PC-3 (cell line): ENCODE results near the gene WNT7B. TPM values are rescaled to one million over a fixed set of nuclear protein-coding genes. Genes with fewer than 3 reads are reported as not detected.

Experiments used
- ATAC-seq: fragments of 200-7000 bp; cut with Tn5 transposase; 2 replicates; pipeline ENCODE4 v1.9.1; 2020; ENCODE audit warnings: mild to moderate bottlenecking, moderate library complexity
- BruUV-seq: library from RNA; stranded (reverse); fragments of 400-500 nt; replicated peaks from 2 replicates; lab custom pipeline; 2021; lab: Mats Ljungman, UMichigan
- CTCF ChIA-PET: fragments of 300-600 bp; sonication (Branson Sonifier 250); formaldehyde crosslinking; loops from one replicate; lab custom pipeline; 2022; ENCODE audit warnings: antibody characterized with exemption; lab: Charles Lee
- POLR2A ChIA-PET: fragments of 300-600 bp; sonication (Branson Sonifier 250); formaldehyde crosslinking; loops from one replicate; lab custom pipeline; 2022; ENCODE audit warnings: antibody characterized with exemption; ENCODE audit not compliant: unreplicated experiment; lab: Charles Lee
- DNase-seq: peaks from one replicate; pipeline ENCODE4 v3.0.0-alpha.2; 2015
- H2AFZ ChIP-seq: fragments of 300-600 bp; sonication (generic); 2 replicates; pipeline ENCODE4 v1.6.0; 2016; ENCODE audit warnings: antibody characterized with exemption, low read length
- H3F3A ChIP-seq: fragments of 300-600 bp; sonication (generic); one replicate; pipeline ENCODE4 v1.6.0; 2017; ENCODE audit warnings: antibody characterized with exemption, low read length, control low read depth, mild to moderate bottlenecking; ENCODE audit not compliant: unreplicated experiment
- H3K27ac ChIP-seq: fragments of 300-600 bp; sonication (generic); 2 replicates; pipeline ENCODE4 v1.5.1; 2016; ENCODE audit warnings: mild to moderate bottlenecking, low read length
- H3K27me3 ChIP-seq: fragments of 300-600 bp; sonication (generic); 2 replicates; pipeline ENCODE4 v1.6.1; 2016; ENCODE audit warnings: low read length, mixed read lengths
- H3K36me3 ChIP-seq: fragments of 300-600 bp; sonication (generic); 2 replicates; pipeline ENCODE4 v1.6.1; 2016; ENCODE audit warnings: low read depth, mixed run types, low read length, mixed read lengths
- H3K4me1 ChIP-seq: fragments of 300-600 bp; sonication (generic); 2 replicates; pipeline ENCODE4 v1.5.1; 2016; ENCODE audit warnings: low read length; ENCODE audit not compliant: insufficient read depth
- H3K4me2 ChIP-seq: fragments of 300-600 bp; sonication (generic); 2 replicates; pipeline ENCODE4 v1.6.0; 2016; ENCODE audit warnings: low read length
- H3K4me3 ChIP-seq: fragments of 300-600 bp; sonication (generic); 2 replicates; pipeline ENCODE4 v1.5.1; 2016; ENCODE audit warnings: mild to moderate bottlenecking, low read length, mixed read lengths
- H3K79me2 ChIP-seq: fragments of 300-600 bp; sonication (generic); 2 replicates; pipeline ENCODE4 v1.6.1; 2017; ENCODE audit warnings: low read length, mixed read lengths
- H3K9ac ChIP-seq: fragments of 300-600 bp; sonication (generic); 2 replicates; pipeline ENCODE4 v1.6.0; 2016; ENCODE audit warnings: mild to moderate bottlenecking, low read length
- H3K9me2 ChIP-seq: fragments of 300-600 bp; sonication (generic); replicated peaks from 2 replicates; pipeline ENCODE4 v1.6.1; 2016; ENCODE audit warnings: mixed run types, low read length, mixed read lengths
- H3K9me3 ChIP-seq: fragments of 300-600 bp; sonication (generic); 2 replicates; pipeline ENCODE4 v1.6.1; 2016; ENCODE audit warnings: low read length, mixed read lengths
- H4K20me1 ChIP-seq: fragments of 300-600 bp; sonication (generic); 2 replicates; pipeline ENCODE4 v1.6.1; 2016; ENCODE audit warnings: low read length, mixed read lengths
- CTCF ChIP-seq: fragments of 300-600 bp; sonication (generic); conservative IDR thresholded peaks from 2 replicates; pipeline ENCODE4 v1.5.1; 2017; ENCODE audit warnings: antibody characterized with exemption, low read depth, mild to moderate bottlenecking, low read length
- EZH2 ChIP-seq: fragments of 300-600 bp; sonication (generic); IDR thresholded peaks from one replicate; pipeline ENCODE4 v1.6.1; 2017; ENCODE audit warnings: antibody characterized with exemption, mild to moderate bottlenecking, low read length; ENCODE audit not compliant: unreplicated experiment
- EZH2phosphoT487 ChIP-seq: fragments of 300-600 bp; sonication (generic); IDR thresholded peaks from 2 replicates; pipeline ENCODE4 v1.6.1; 2018; ENCODE audit warnings: mild to moderate bottlenecking, antibody characterized with exemption, low read length, borderline replicate concordance
- intact Hi-C: fragments of 100-400 bp; cut with micrococcal nuclease; formaldehyde crosslinking; loops from 2 replicates; pipeline ENCODE4 v1.9.0; 2023
- total RNA-seq: library from RNA; depleted of rRNA; stranded (reverse); fragments of >200 nt; gene quantifications from 2 replicates; pipeline ENCODE4 v1.2.3, GENCODE V29; 2014

Gene WNT7B
- total RNA-seq, 1 experiment from 2014 or later: 42.0 TPM

GRCh38 chr22:45995405-45996101 lies 18.6 kb upstream of the WNT7B start:
- Histone ChIP-seq H3K4me1 (peaks cover 17% of the 10 kb centered on the region), H3K9ac (no peak overlapping the region), H3K79me2 (no peaks in the 10 kb centered on the region), H3K27me3 (no peaks in the 10 kb centered on the region), H3K36me3 (no peaks in the 10 kb centered on the region; the same call in 1 of the 2 replicates), H4K20me1 (no peaks in the 10 kb centered on the region), H3K4me3 (no peak overlapping the region), H3F3A (no peaks in the 10 kb centered on the region), H3K9me2 (no peaks in the 10 kb centered on the region), H3K4me2 (no peak overlapping the region), H3K9me3 (no peaks in the 10 kb centered on the region), H3K27ac (no peak overlapping the region), H2AFZ (no peak overlapping the region)
- no TSS peak for BruUV-seq
- DNase-seq: no peak
- CTCF ChIA-PET: interaction anchor here (0.5 kb wide), 1 partner anchor 320 kb away, joined by 3 read pairs; no protein-coding TSS in a partner anchor
- intact Hi-C loops: loop anchor here (10.0 kb wide), 1 partner anchor 319 kb away; no protein-coding TSS in a partner anchor
- POLR2A ChIA-PET: no interaction called here
- no peak for ATAC-seq
- TF ChIP-seq EZH2phosphoT487 (no peak), EZH2 (no peak), CTCF (no peak)

- Histone ChIP-seq H2AFZ (0 out of 2 replicates have a peak overlapping the region, but pooled peaks have one; percentile 22), H3K9me3 (no peaks in the 10 kb centered on the region), H3K36me3 (no peaks in the 10 kb centered on the region; the same call in 1 of the 2 replicates), H3K9ac (no peak overlapping the region), H4K20me1 (no peaks in the 10 kb centered on the region), H3K79me2 (no peaks in the 10 kb centered on the region), H3K27me3 (no peaks in the 10 kb centered on the region), H3F3A (no peaks in the 10 kb centered on the region), H3K4me3 (no peak overlapping the region), H3K4me2 (no peak overlapping the region), H3K27ac (no peak overlapping the region), H3K9me2 (no peaks in the 10 kb centered on the region), H3K4me1 (peaks cover 17% of the 10 kb centered on the region)
- ATAC-seq (peak; percentile 67), DNase-seq (peak; percentile 77)
- ChIA-PET CTCF (no interaction called here), POLR2A (no interaction called here)
- no TSS peak for BruUV-seq
- TF ChIP-seq CTCF (peak; percentile 89), EZH2 (no peak), EZH2phosphoT487 (no peak)
- intact Hi-C loops: loop anchor here (10.0 kb wide), 1 partner anchor 320 kb away; no protein-coding TSS in a partner anchor
Observed at GRCh38 chr22:45994491-45995404, 17.8 kb upstream of the WNT7B start.
